ENCODE measurements around the gene AGAP3.
A peak's percentile ranks its signal among the peaks of the same experiment; 100 is the strongest.

AGAP3 gene

GRCh38 chr7:151152643-151153513, 66.6 kb downstream of the AGAP3 start:
- Histone ChIP-seq H3K4me2 (ENCODE audit: low read length) (no peak overlapping the region), H2BK5ac (ENCODE audit: low read depth, low read length, poor library complexity) (no peak overlapping the region), H3K9ac (ENCODE audit: low read length) (no peak overlapping the region), H3K27ac (ENCODE audit: low read depth, low read length) (no peak overlapping the region), H2BK120ac (ENCODE audit: insufficient read depth, low read length, poor library complexity) (no peak overlapping the region), H3K23ac (ENCODE audit: low read length) (no peak overlapping the region), H4K91ac (ENCODE audit: low read depth, low read length) (no peak overlapping the region), H3K14ac (ENCODE audit: low read length) (no peak overlapping the region), H3K4me3 (ENCODE audit: low read depth, low read length) (no peak overlapping the region), H3K4me1 (ENCODE audit: control insufficient read depth in 1 of 2, insufficient read depth in 2 of 2, low read length in 2 of 2) (no peaks in the 10 kb centered on the region), H3K36me3 (ENCODE audit: control insufficient read depth in 1 of 2, insufficient read depth in 2 of 2, low read length in 2 of 2) (no peaks in the 10 kb centered on the region), H3K79me2 (ENCODE audit: control insufficient read depth, insufficient read depth, low read length, poor library complexity) (no peaks in the 10 kb centered on the region), H2AK5ac (ENCODE audit: low read length) (no peak overlapping the region), H3K4ac (ENCODE audit: low read depth, low read length) (no peak overlapping the region), H4K8ac (ENCODE audit: low read depth, low read length) (no peak overlapping the region), H4K12ac (ENCODE audit: low read depth, low read length) (no peak overlapping the region), H3K79me1 (ENCODE audit: low read length) (no peaks in the 10 kb centered on the region), H2BK12ac (ENCODE audit: low read length) (no peak overlapping the region), H2AFZ (ENCODE audit: insufficient read depth, low read length, poor library complexity) (no peak overlapping the region), H3K9me3 (ENCODE audit: insufficient read depth, low read depth, low read length) (no peaks in the 10 kb centered on the region), H3K18ac (ENCODE audit: low read length) (no peak overlapping the region), H3K27me3 (ENCODE audit: insufficient read depth, low read length) (no peaks in the 10 kb centered on the region)
- WGBS (ENCODE audit: extremely low coverage, insufficient coverage, insufficient read length) = no CpG with 5 or more reads among the region's 6 CpGs
- no peak for DNase-seq

GRCh38 chr7:151157645-151158329, 71.5 kb downstream of the AGAP3 start:
- Histone ChIP-seq H3K9ac (ENCODE audit: low read length) (no peak overlapping the region), H4K8ac (ENCODE audit: low read depth, low read length) (no peak overlapping the region), H3K18ac (ENCODE audit: low read length) (no peak overlapping the region), H4K12ac (ENCODE audit: low read depth, low read length) (no peak overlapping the region), H2BK12ac (ENCODE audit: low read length) (no peak overlapping the region), H3K23ac (ENCODE audit: low read length) (no peak overlapping the region), H3K27me3 (ENCODE audit: insufficient read depth, low read length) (no peaks in the 10 kb centered on the region), H3K27ac (ENCODE audit: low read depth, low read length) (no peak overlapping the region), H4K91ac (ENCODE audit: low read depth, low read length) (no peak overlapping the region), H3K4me1 (ENCODE audit: control insufficient read depth in 1 of 2, insufficient read depth in 2 of 2, low read length in 2 of 2) (no peaks in the 10 kb centered on the region), H3K4me3 (ENCODE audit: low read depth, low read length) (no peak overlapping the region), H2AFZ (ENCODE audit: insufficient read depth, low read length, poor library complexity) (no peak overlapping the region), H3K79me1 (ENCODE audit: low read length) (no peaks in the 10 kb centered on the region), H2AK5ac (ENCODE audit: low read length) (no peak overlapping the region), H3K36me3 (ENCODE audit: control insufficient read depth in 1 of 2, insufficient read depth in 2 of 2, low read length in 2 of 2) (no peaks in the 10 kb centered on the region), H3K4ac (ENCODE audit: low read depth, low read length) (no peak overlapping the region), H3K9me3 (ENCODE audit: insufficient read depth, low read depth, low read length) (no peaks in the 10 kb centered on the region), H2BK120ac (ENCODE audit: insufficient read depth, low read length, poor library complexity) (no peak overlapping the region), H3K79me2 (ENCODE audit: control insufficient read depth, insufficient read depth, low read length, poor library complexity) (no peaks in the 10 kb centered on the region), H3K4me2 (ENCODE audit: low read length) (no peak overlapping the region), H3K14ac (ENCODE audit: low read length) (no peak overlapping the region), H2BK5ac (ENCODE audit: low read depth, low read length, poor library complexity) (no peak overlapping the region)
- 100% methylated on average over 1 of the region's 7 CpGs for WGBS (ENCODE audit: extremely low coverage, insufficient coverage, insufficient read length)
- DNase-seq = no peak

- no peak overlapping the region for H4K12ac ChIP-seq (ENCODE audit: low read depth, low read length)
- no peak overlapping the region for H4K91ac ChIP-seq (ENCODE audit: low read depth, low read length)
- no peak overlapping the region for H3K9ac ChIP-seq (ENCODE audit: low read length)
- H2BK120ac ChIP-seq (ENCODE audit: insufficient read depth, low read length, poor library complexity) = no peak overlapping the region
- no peak overlapping the region for H2BK12ac ChIP-seq (ENCODE audit: low read length)
- H2AK5ac ChIP-seq (ENCODE audit: low read length) = no peak overlapping the region
- H2BK5ac ChIP-seq (ENCODE audit: low read depth, low read length, poor library complexity) = no peak overlapping the region
- peaks cover 0 to 2% of the 10 kb centered on the region in 2 experiments for H3K4me1 ChIP-seq (ENCODE audit: control insufficient read depth in 1 of 2, insufficient read depth in 2 of 2, low read length in 2 of 2)
- H3K4ac ChIP-seq (ENCODE audit: low read depth, low read length) = no peak overlapping the region
- H3K14ac ChIP-seq (ENCODE audit: low read length) = no peak overlapping the region
- no peak overlapping the region for H2AFZ ChIP-seq (ENCODE audit: insufficient read depth, low read length, poor library complexity)
- H3K79me2 ChIP-seq (ENCODE audit: control insufficient read depth, insufficient read depth, low read length, poor library complexity) = no peaks in the 10 kb centered on the region
- no peak overlapping the region for H4K8ac ChIP-seq (ENCODE audit: low read depth, low read length)
- no peak overlapping the region for H3K4me2 ChIP-seq (ENCODE audit: low read length)
- no peak overlapping the region for H3K4me3 ChIP-seq (ENCODE audit: low read depth, low read length)
- H3K18ac ChIP-seq (ENCODE audit: low read length) = no peak overlapping the region
- no peak overlapping the region for H3K27ac ChIP-seq (ENCODE audit: low read depth, low read length)
- no peaks in the 10 kb centered on the region for H3K9me3 ChIP-seq (ENCODE audit: insufficient read depth, low read depth, low read length)
- H3K23ac ChIP-seq (ENCODE audit: low read length) = no peak overlapping the region
- no CpG with 5 or more reads among the region's 1 CpG for WGBS (ENCODE audit: extremely low coverage, insufficient coverage, insufficient read length)
- H3K27me3 ChIP-seq (ENCODE audit: insufficient read depth, low read length) = peaks cover 23% of the 10 kb centered on the region
- H3K79me1 ChIP-seq (ENCODE audit: low read length) = no peaks in the 10 kb centered on the region
- no peaks in the 10 kb centered on the region for H3K36me3 ChIP-seq (ENCODE audit: control insufficient read depth in 1 of 2, insufficient read depth in 2 of 2, low read length in 2 of 2)
- no peak for DNase-seq
These were observed 75.5 kb downstream of the AGAP3 start for GRCh38 chr7:151161757-151162156.

- Histone ChIP-seq H3K23ac (ENCODE audit: low read length) (no peak overlapping the region), H3K4me2 (ENCODE audit: low read length) (peak overlapping the region; percentile 85), H3K79me2 (ENCODE audit: control insufficient read depth, insufficient read depth, low read length, poor library complexity) (no peaks in the 10 kb centered on the region), H3K4me1 (ENCODE audit: control insufficient read depth in 1 of 2, insufficient read depth in 2 of 2, low read length in 2 of 2) (peaks cover 5 to 8% of the 10 kb centered on the region in 2 experiments), H4K91ac (ENCODE audit: low read depth, low read length) (no peak overlapping the region), H3K79me1 (ENCODE audit: low read length) (no peaks in the 10 kb centered on the region), H2BK5ac (ENCODE audit: low read depth, low read length, poor library complexity) (no peak overlapping the region), H3K4me3 (ENCODE audit: low read depth, low read length) (no peak overlapping the region), H3K9me3 (ENCODE audit: insufficient read depth, low read depth, low read length) (peaks cover 9% of the 10 kb centered on the region), H2BK120ac (ENCODE audit: insufficient read depth, low read length, poor library complexity) (no peak overlapping the region), H3K36me3 (ENCODE audit: control insufficient read depth in 1 of 2, insufficient read depth in 2 of 2, low read length in 2 of 2) (no peaks in the 10 kb centered on the region), H4K8ac (ENCODE audit: low read depth, low read length) (no peak overlapping the region), H2AFZ (ENCODE audit: insufficient read depth, low read length, poor library complexity) (peak overlapping the region; percentile 56), H3K27me3 (ENCODE audit: insufficient read depth, low read length) (peaks cover 52% of the 10 kb centered on the region), H3K18ac (ENCODE audit: low read length) (no peak overlapping the region), H3K4ac (ENCODE audit: low read depth, low read length) (no peak overlapping the region), H2BK12ac (ENCODE audit: low read length) (no peak overlapping the region), H3K9ac (ENCODE audit: low read length) (no peak overlapping the region), H3K27ac (ENCODE audit: low read depth, low read length) (no peak overlapping the region), H2AK5ac (ENCODE audit: low read length) (no peak overlapping the region), H4K12ac (ENCODE audit: low read depth, low read length) (no peak overlapping the region), H3K14ac (ENCODE audit: low read length) (no peak overlapping the region)
- DNase-seq = peak in 1 of 2 donors; percentile 21
- WGBS (ENCODE audit: extremely low coverage, insufficient coverage, insufficient read length) = no CpG with 5 or more reads among the region's 31 CpGs
These were observed 80.4 kb downstream of the AGAP3 start for GRCh38 chr7:151166629-151167196.

Data from trophoblast cell (in vitro differentiated cells and primary cell).